OCI-M2 (cell line): ENCODE data around the gene MIS12.

ENCODE experiments used
- DNase-seq: peaks from one replicate; lab custom pipeline; 2025; ENCODE audit not compliant: unreplicated experiment; lab: John Stamatoyannopoulos, UW

Gene MIS12

GRCh38 chr17:5499476-5500231, 13.3 kb downstream of the MIS12 start:
- no peak for DNase-seq

GRCh38 chr17:5500247-5500588, 13.9 kb downstream of the MIS12 start:
- DNase-seq = no peak

GRCh38 chr17:5500589-5501391, 14.4 kb downstream of the MIS12 start:
- peak; percentile 33 for DNase-seq

GRCh38 chr17:5501685-5502084, 15.3 kb downstream of the MIS12 start:
- no peak for DNase-seq

- no peak for DNase-seq
Observed at GRCh38 chr17:5502552-5502951, 16.2 kb downstream of the MIS12 start.

GRCh38 chr17:5506307-5506706, 19.9 kb downstream of the MIS12 start:
- no peak for DNase-seq

GRCh38 chr17:5508810-5509209, 22.4 kb downstream of the MIS12 start:
- DNase-seq = no peak

- no peak for DNase-seq
Observed at GRCh38 chr17:5509482-5509881, 23.1 kb downstream of the MIS12 start.

GRCh38 chr17:5510771-5511170, 24.4 kb downstream of the MIS12 start:
- DNase-seq = no peak

- no peak for DNase-seq
Observed at GRCh38 chr17:5511401-5512225, 25.2 kb downstream of the MIS12 start.

- no peak for DNase-seq
Observed at GRCh38 chr17:5513628-5514027, 27.3 kb downstream of the MIS12 start.

GRCh38 chr17:5514976-5515375, 28.6 kb downstream of the MIS12 start:
- no peak for DNase-seq

GRCh38 chr17:5516060-5516792, 29.9 kb downstream of the MIS12 start:
- DNase-seq = no peak

GRCh38 chr17:5522476-5522875, 36.1 kb downstream of the MIS12 start:
- no peak for DNase-seq

GRCh38 chr17:5523249-5523648, 36.9 kb downstream of the MIS12 start:
- no peak for DNase-seq

- no peak for DNase-seq
Observed at GRCh38 chr17:5526821-5527598, 40.6 kb downstream of the MIS12 start.

GRCh38 chr17:5527601-5528250, 41.4 kb downstream of the MIS12 start:
- DNase-seq = no peak

- DNase-seq = no peak
Observed at GRCh38 chr17:5530265-5531084, 44.1 kb downstream of the MIS12 start.

- DNase-seq = no peak
Observed at GRCh38 chr17:5531085-5531418, 44.7 kb downstream of the MIS12 start.
